Measurements from ENCODE around the gene EIF1B.
A peak's percentile ranks its signal among the peaks of the same experiment; 100 is the strongest.

The EIF1B gene

DNA sequence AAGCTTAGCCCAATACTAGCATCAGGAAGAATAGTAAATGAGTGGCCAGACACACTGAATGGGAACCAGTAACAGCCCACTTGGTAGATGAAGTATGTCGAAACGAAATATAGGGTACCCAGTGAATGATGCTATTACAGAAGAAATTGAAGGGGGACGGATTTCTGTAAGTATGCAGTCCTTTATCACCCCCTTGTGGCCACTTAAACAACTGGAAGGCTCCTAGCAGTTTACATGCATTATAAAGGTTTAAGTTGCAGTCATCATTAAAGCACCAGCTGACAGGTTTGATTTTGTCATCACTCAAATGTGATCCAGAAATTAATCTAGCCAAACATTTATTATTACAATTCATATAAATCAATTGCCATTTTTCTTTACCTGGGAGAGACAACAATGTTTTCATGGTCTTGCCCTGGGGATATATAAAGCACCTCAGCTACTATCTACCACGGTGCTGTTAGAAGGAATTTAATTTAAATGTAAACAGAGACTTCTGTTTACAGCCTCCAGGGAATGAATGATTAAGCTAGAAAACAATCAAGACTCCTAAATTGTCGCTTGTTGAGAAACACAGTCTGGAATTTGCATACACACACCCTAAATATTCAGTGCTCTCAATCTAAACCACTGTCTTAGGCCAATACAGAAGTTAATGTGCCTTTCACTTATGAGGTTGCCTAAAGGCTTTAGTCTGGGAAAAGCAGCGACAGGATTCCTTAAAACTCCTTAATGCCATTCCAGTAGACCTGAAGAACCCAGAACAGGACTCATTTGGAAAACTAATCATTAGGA is 7.8 kb downstream of the EIF1B start:
- peak; percentile 46 for DNase-seq (ENCODE audit: extremely low spot score)
- POLR2A ChIA-PET, result interaction anchor here (1.2 kb wide), 1 partner anchor 126 kb away, joined by 4 read pairs; no protein-coding TSS in a partner anchor
- TF ChIP-seq ZNF384 (IDR thresholded peaks at IDR 0.05) (no peak), TARDBP (IDR thresholded peaks at IDR 0.05) (no peak), NFRKB (IDR thresholded peaks at IDR 0.05) (no peak), SP1 (IDR thresholded peaks at IDR 0.05) (no peak)
- TF ChIP-seq, protein P1, sequence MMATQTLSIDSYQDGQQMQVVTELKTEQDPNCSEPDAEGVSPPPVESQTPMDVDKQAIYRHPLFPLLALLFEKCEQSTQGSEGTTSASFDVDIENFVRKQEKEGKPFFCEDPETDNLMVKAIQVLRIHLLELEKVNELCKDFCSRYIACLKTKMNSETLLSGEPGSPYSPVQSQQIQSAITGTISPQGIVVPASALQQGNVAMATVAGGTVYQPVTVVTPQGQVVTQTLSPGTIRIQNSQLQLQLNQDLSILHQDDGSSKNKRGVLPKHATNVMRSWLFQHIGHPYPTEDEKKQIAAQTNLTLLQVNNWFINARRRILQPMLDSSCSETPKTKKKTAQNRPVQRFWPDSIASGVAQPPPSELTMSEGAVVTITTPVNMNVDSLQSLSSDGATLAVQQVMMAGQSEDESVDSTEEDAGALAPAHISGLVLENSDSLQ (IDR thresholded peaks at IDR 0.05), result peak; percentile 36; the same call in 1 of the 2 replicates
- CTCF ChIA-PET, result interaction anchor here (0.6 to 2.9 kb wide), 9 partner anchors 8 to 763 kb away, joined by 3 to 13 read pairs (median 3); no protein-coding TSS in a partner anchor

DNA sequence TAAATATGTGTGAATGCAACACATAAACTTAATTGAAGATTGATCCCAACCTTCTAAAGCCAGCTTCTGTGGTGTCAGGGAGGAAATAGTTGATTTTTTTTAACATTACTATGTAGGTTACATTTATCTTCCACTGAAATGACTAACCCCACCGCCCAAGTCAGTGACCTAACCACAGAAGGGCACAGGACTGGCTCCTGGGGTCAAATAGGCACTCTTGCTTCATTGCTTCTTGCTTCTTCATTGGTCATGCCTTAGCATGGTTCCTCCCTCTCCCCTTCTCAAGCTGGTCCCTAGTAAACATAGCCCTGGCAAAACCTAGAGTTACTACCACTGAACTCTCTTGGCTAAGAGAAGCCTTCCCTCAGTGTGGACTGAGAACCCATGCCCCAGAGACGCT is 12.3 kb downstream of the EIF1B start:
- ChIA-PET CTCF (no interaction called here), POLR2A (interaction anchor here (0.9 to 1.3 kb wide), 2 partner anchors 8 to 13 kb away, joined by 3 read pairs; no protein-coding TSS in a partner anchor)
- no peak for TF ChIP-seq ZNF384 (IDR thresholded peaks at IDR 0.05)
- TF ChIP-seq FOXM1 (IDR thresholded peaks at IDR 0.05; ENCODE audit: borderline replicate concordance), result no peak
- no peak for TF ChIP-seq ELF4 (IDR thresholded peaks at IDR 0.05)
- no peak for TF ChIP-seq LEF1 (IDR thresholded peaks at IDR 0.05; ENCODE audit: borderline replicate concordance)
- TF ChIP-seq CTBP1 (IDR thresholded peaks at IDR 0.05; ENCODE audit: borderline replicate concordance), result no peak
- TF ChIP-seq FOXA1 (IDR thresholded peaks at IDR 0.05), result no peak
- no peak for TF ChIP-seq HDGF (IDR thresholded peaks at IDR 0.05; ENCODE audit: borderline replicate concordance)
- no peak for TF ChIP-seq ARNT (IDR thresholded peaks at IDR 0.05)
- no peak for TF ChIP-seq L3MBTL2 (conservative IDR thresholded peaks at IDR 0.05)
- no peak for TF ChIP-seq SUZ12 (IDR thresholded peaks at IDR 0.05)
- TF ChIP-seq, protein P1 (IDR thresholded peaks at IDR 0.05), result no peak
- TF ChIP-seq FOXK2 (IDR thresholded peaks at IDR 0.05), result no peak
- TF ChIP-seq NFRKB (IDR thresholded peaks at IDR 0.05), result no peak
- TF ChIP-seq TARDBP (IDR thresholded peaks at IDR 0.05), result no peak
- TF ChIP-seq BHLHE40 (IDR thresholded peaks at IDR 0.05; ENCODE audit: borderline replicate concordance), result no peak
- no peak for TF ChIP-seq SP1 (IDR thresholded peaks at IDR 0.05)
- DNase-seq (ENCODE audit: extremely low spot score), result no peak

DNA sequence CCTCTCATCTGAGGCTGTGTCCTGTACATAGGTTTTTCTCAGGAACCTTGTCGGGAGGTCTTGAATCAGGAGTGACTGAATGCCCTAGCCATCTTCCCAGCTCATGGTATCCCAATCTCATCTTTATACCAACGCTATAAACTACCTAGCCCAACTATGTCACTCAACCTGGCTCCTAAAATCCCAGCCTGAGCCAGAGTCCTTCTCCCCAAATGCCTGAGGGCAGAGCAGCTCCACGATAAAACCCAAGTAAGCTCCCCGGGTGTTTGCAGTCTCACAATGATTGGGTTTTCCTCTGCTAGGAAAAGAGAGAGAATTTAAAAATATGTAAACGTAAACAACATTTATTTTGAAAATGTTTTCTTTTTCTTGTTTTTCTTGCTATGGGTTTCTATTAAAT is 14.4 kb downstream of the EIF1B start:
- ChIA-PET POLR2A (no interaction called here), CTCF (interaction anchor here (0.7 kb wide), 1 partner anchor 1641 kb away, joined by 3 read pairs; no protein-coding TSS in a partner anchor)
- DNase-seq (ENCODE audit: extremely low spot score), result no peak
- TF ChIP-seq ZNF384 (IDR thresholded peaks at IDR 0.05), result no peak
- no peak for TF ChIP-seq FOXK2 (IDR thresholded peaks at IDR 0.05)
- no peak for TF ChIP-seq FOXA1 (IDR thresholded peaks at IDR 0.05)
- TF ChIP-seq, protein P1 (IDR thresholded peaks at IDR 0.05), result no peak
- TF ChIP-seq ARNT (IDR thresholded peaks at IDR 0.05), result no peak
- TF ChIP-seq CTBP1 (IDR thresholded peaks at IDR 0.05; ENCODE audit: borderline replicate concordance), result no peak
- no peak for TF ChIP-seq LEF1 (IDR thresholded peaks at IDR 0.05; ENCODE audit: borderline replicate concordance)
- TF ChIP-seq SP1 (IDR thresholded peaks at IDR 0.05), result no peak
- no peak for TF ChIP-seq ELF4 (IDR thresholded peaks at IDR 0.05)
- TF ChIP-seq BHLHE40 (IDR thresholded peaks at IDR 0.05; ENCODE audit: borderline replicate concordance), result no peak
- TF ChIP-seq HDGF (IDR thresholded peaks at IDR 0.05; ENCODE audit: borderline replicate concordance), result no peak
- no peak for TF ChIP-seq FOXM1 (IDR thresholded peaks at IDR 0.05; ENCODE audit: borderline replicate concordance)
- no peak for TF ChIP-seq L3MBTL2 (conservative IDR thresholded peaks at IDR 0.05)
- no peak for TF ChIP-seq TARDBP (IDR thresholded peaks at IDR 0.05)
- no peak for TF ChIP-seq NFRKB (IDR thresholded peaks at IDR 0.05)
- TF ChIP-seq SUZ12 (IDR thresholded peaks at IDR 0.05), result no peak

DNA sequence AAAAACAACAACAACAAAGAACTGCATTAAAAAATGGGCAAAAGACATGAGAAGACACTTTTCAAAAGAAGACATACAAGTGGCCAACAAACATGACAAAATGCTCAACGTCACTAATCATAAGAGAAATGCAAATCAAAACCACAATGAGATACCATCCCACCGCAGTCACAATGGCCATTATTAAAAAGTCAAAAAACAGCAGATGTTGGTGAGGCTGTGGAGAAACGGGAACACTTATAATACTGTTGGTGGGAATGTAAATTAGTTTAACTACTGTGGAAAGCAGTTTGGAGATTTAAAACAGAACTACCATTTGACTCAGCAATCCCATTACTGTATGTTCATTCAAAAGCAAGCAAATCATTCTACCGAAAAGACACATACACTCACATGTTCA is 15.1 kb downstream of the EIF1B start:
- POLR2A ChIA-PET, result no interaction called here
- no peak for TF ChIP-seq NFRKB (IDR thresholded peaks at IDR 0.05)
- TF ChIP-seq ARNT (IDR thresholded peaks at IDR 0.05), result no peak
- no peak for TF ChIP-seq ZNF384 (IDR thresholded peaks at IDR 0.05)
- TF ChIP-seq, protein P1 (IDR thresholded peaks at IDR 0.05), result no peak
- TF ChIP-seq FOXM1 (IDR thresholded peaks at IDR 0.05; ENCODE audit: borderline replicate concordance), result no peak
- no peak for TF ChIP-seq L3MBTL2 (conservative IDR thresholded peaks at IDR 0.05)
- no peak for TF ChIP-seq SUZ12 (IDR thresholded peaks at IDR 0.05)
- TF ChIP-seq LEF1 (IDR thresholded peaks at IDR 0.05; ENCODE audit: borderline replicate concordance), result no peak
- CTCF ChIA-PET, result no interaction called here
- DNase-seq (ENCODE audit: extremely low spot score), result no peak

DNA sequence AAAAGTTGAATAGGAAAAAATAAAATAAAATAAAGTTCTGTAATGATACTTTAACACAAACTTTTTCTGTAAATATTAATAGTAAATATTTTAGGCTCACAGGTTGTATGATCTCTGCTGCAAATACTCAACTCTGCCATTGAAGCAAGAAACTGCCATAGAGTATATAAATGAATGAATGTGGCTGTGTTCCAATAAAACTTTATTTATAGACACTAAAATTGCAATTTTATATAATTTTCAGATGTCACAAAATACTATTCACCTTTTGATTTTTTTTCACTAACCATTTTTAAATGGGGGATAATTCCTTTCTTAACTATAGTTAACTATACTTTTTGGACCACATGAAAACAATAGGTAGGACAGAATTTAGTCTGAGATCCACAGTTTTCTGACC is 16.0 kb downstream of the EIF1B start:
- no peak for DNase-seq (ENCODE audit: extremely low spot score)
- TF ChIP-seq LEF1 (IDR thresholded peaks at IDR 0.05; ENCODE audit: borderline replicate concordance), result no peak
- TF ChIP-seq FOXA1 (IDR thresholded peaks at IDR 0.05), result no peak
- TF ChIP-seq ZNF384 (IDR thresholded peaks at IDR 0.05), result no peak
- TF ChIP-seq ARNT (IDR thresholded peaks at IDR 0.05), result no peak
- no peak for TF ChIP-seq CTBP1 (IDR thresholded peaks at IDR 0.05; ENCODE audit: borderline replicate concordance)
- no peak for TF ChIP-seq SP1 (IDR thresholded peaks at IDR 0.05)
- no peak for TF ChIP-seq BHLHE40 (IDR thresholded peaks at IDR 0.05; ENCODE audit: borderline replicate concordance)
- TF ChIP-seq NFRKB (IDR thresholded peaks at IDR 0.05), result no peak
- no peak for TF ChIP-seq FOXK2 (IDR thresholded peaks at IDR 0.05)
- ChIA-PET POLR2A (no interaction called here), CTCF (no interaction called here)
